OCI-LY7 (cell line): Measurements from ENCODE around the gene TWIST2. TPM values are rescaled to one million over a fixed set of nuclear protein-coding genes. Genes with fewer than 3 reads are reported as not detected.

Experiments used
- BruUV-seq: library from RNA; stranded (reverse); fragments of 400-500 nt; replicated peaks from 2 replicates; lab custom pipeline; 2021; lab: Mats Ljungman, UMichigan
- CTCF ChIA-PET: fragments of 300-600 bp; sonication (Branson Sonifier 250); formaldehyde crosslinking; loops from one replicate; lab custom pipeline; 2022; ENCODE audit warnings: antibody characterized with exemption; ENCODE audit not compliant: unreplicated experiment; lab: Charles Lee
- POLR2A ChIA-PET: fragments of 300-600 bp; sonication (Branson Sonifier 250); formaldehyde crosslinking; loops from one replicate; lab custom pipeline; 2022; ENCODE audit warnings: antibody characterized with exemption; lab: Charles Lee
- DNase-seq: peaks from one replicate; pipeline ENCODE4 v3.0.0-alpha.2; 2015; ENCODE audit warnings: low spot score
- H2AFZ ChIP-seq: fragments of 200-600 bp; sonication (generic), shearing (Covaris generic); 2 replicates; pipeline ENCODE4 v1.6.1; 2014; ENCODE audit warnings: mild to moderate bottlenecking, antibody characterized with exemption, low read length, moderate library complexity
- H3K27ac ChIP-seq: fragments of 200-600 bp; sonication (generic); 2 replicates; pipeline ENCODE4 v1.5.1; 2014; ENCODE audit warnings: mixed run types, low read depth, mild to moderate bottlenecking, moderate library complexity, low read length, inconsistent platforms; ENCODE audit not compliant: poor library complexity, severe bottlenecking
- H3K36me3 ChIP-seq: fragments of 200-600 bp; sonication (generic); 2 replicates; pipeline ENCODE4 v1.6.1; 2014; ENCODE audit warnings: mild to moderate bottlenecking, antibody characterized with exemption, low read length, moderate library complexity, mixed read lengths; ENCODE audit not compliant: insufficient read depth
- H3K4me1 ChIP-seq: fragments of 200-600 bp; sonication (generic); 2 replicates; pipeline ENCODE4 v1.5.1; 2014; ENCODE audit warnings: mild to moderate bottlenecking, low read length; ENCODE audit not compliant: insufficient read depth, poor library complexity, severe bottlenecking
- H3K4me2 ChIP-seq: fragments of 200-600 bp; sonication (generic); 2 replicates; pipeline ENCODE4 v1.6.1; 2014; ENCODE audit warnings: mild to moderate bottlenecking, low read length
- H3K4me3 ChIP-seq: fragments of 200-600 bp; sonication (generic); 2 replicates; pipeline ENCODE4 v1.5.1; 2014; ENCODE audit warnings: mild to moderate bottlenecking, low read depth, low read length; ENCODE audit not compliant: poor library complexity, severe bottlenecking
- H3K79me2 ChIP-seq: fragments of 200-600 bp; sonication (generic); 2 replicates; pipeline ENCODE4 v1.6.1; 2016; ENCODE audit warnings: low read depth, mild to moderate bottlenecking, low read length, moderate library complexity, mixed read lengths; ENCODE audit not compliant: insufficient read depth
- H3K9me2 ChIP-seq: fragments of 200-600 bp; sonication (generic); 2 replicates; pipeline ENCODE4 v1.6.1; 2016; ENCODE audit warnings: mild to moderate bottlenecking, low read length, mixed read lengths; ENCODE audit not compliant: insufficient read depth
- H3K9me3 ChIP-seq: fragments of 200-600 bp; sonication (generic); 2 replicates; pipeline ENCODE4 v1.6.1; 2014; ENCODE audit warnings: mild to moderate bottlenecking, mixed run types, low read length, mixed read lengths
- H4K20me1 ChIP-seq: fragments of 200-600 bp; sonication (generic); 2 replicates; pipeline ENCODE4 v1.6.1; 2014; ENCODE audit warnings: mild to moderate bottlenecking, antibody characterized with exemption, low read length, moderate library complexity, mixed read lengths; ENCODE audit not compliant: insufficient read depth
- CTCF ChIP-seq: fragments of 200-600 bp; sonication (generic); conservative IDR thresholded peaks from 2 replicates; pipeline ENCODE4 v1.5.1; 2014; ENCODE audit warnings: mild to moderate bottlenecking, antibody characterized with exemption, low read length, moderate library complexity, mixed read lengths
- EZH2phosphoT487 ChIP-seq: fragments of 200-600 bp; sonication (generic); IDR thresholded peaks from 2 replicates; pipeline ENCODE4 v1.6.1; 2018; ENCODE audit warnings: low read depth, borderline replicate concordance, mild to moderate bottlenecking, mixed run types, antibody characterized with exemption, low read length, moderate library complexity, mixed read lengths
- intact Hi-C: fragments of 100-400 bp; cut with micrococcal nuclease; formaldehyde crosslinking; loops from one replicate; pipeline ENCODE4 v1.10.0; 2022; ENCODE audit not compliant: unreplicated experiment
- total RNA-seq, 2 experiments: library from RNA; depleted of rRNA in 1 of 2; stranded (reverse); fragments of >200 nt in 1 of 2; shearing (Covaris generic) in 1 of 2; gene quantifications; 2 replicates each; pipeline ENCODE4 v1.2.3, GENCODE V29; 2014 to 2022

Gene TWIST2
- total RNA-seq, 2 experiments from 2014 or later: not detected

GRCh38 chr2:238939074-238939473 lies 91.2 kb downstream of the TWIST2 start:
- no TSS peak for BruUV-seq
- TF ChIP-seq EZH2phosphoT487 (no peak), CTCF (no peak)
- intact Hi-C loops: no loop called here
- Histone ChIP-seq H3K4me2 (no peak overlapping the region), H3K36me3 (no peaks in the 10 kb centered on the region), H3K79me2 (no peaks in the 10 kb centered on the region), H3K9me2 (no peaks in the 10 kb centered on the region), H3K9me3 (no peaks in the 10 kb centered on the region), H4K20me1 (no peaks in the 10 kb centered on the region), H2AFZ (no peak overlapping the region), H3K4me1 (no peaks in the 10 kb centered on the region), H3K27ac (no peak overlapping the region), H3K4me3 (no peak overlapping the region)
- ChIA-PET CTCF (no interaction called here), POLR2A (no interaction called here)
- DNase-seq: no peak

- no peak overlapping the region for H3K4me2 ChIP-seq
- ChIA-PET POLR2A (no interaction called here), CTCF (no interaction called here)
- no peaks in the 10 kb centered on the region for H3K9me3 ChIP-seq
- intact Hi-C loops: no loop called here
- H3K9me2 ChIP-seq: no peaks in the 10 kb centered on the region
- no peaks in the 10 kb centered on the region for H3K79me2 ChIP-seq
- H3K36me3 ChIP-seq: no peaks in the 10 kb centered on the region
- H4K20me1 ChIP-seq: no peaks in the 10 kb centered on the region
- no TSS peak for BruUV-seq
- no peak for DNase-seq
- H3K4me3 ChIP-seq: no peak overlapping the region
- TF ChIP-seq CTCF (no peak), EZH2phosphoT487 (no peak)
- no peak overlapping the region for H2AFZ ChIP-seq
- H3K4me1 ChIP-seq: no peaks in the 10 kb centered on the region
- no peak overlapping the region for H3K27ac ChIP-seq
These were observed 91.9 kb downstream of the TWIST2 start for GRCh38 chr2:238939521-238940403.

- no peaks in the 10 kb centered on the region for H3K36me3 ChIP-seq
- no peak overlapping the region for H3K4me3 ChIP-seq
- ChIA-PET POLR2A (no interaction called here), CTCF (no interaction called here)
- no peaks in the 10 kb centered on the region for H4K20me1 ChIP-seq
- no peaks in the 10 kb centered on the region for H3K79me2 ChIP-seq
- no peaks in the 10 kb centered on the region for H3K9me3 ChIP-seq
- no peak overlapping the region for H3K4me2 ChIP-seq
- no peak for TF ChIP-seq EZH2phosphoT487
- TF ChIP-seq CTCF: no peak
- no peak overlapping the region for H3K27ac ChIP-seq
- H3K9me2 ChIP-seq: no peaks in the 10 kb centered on the region
- no peak for DNase-seq
- H2AFZ ChIP-seq: no peak overlapping the region
- intact Hi-C loops: no loop called here
- BruUV-seq: no TSS peak
- H3K4me1 ChIP-seq: no peaks in the 10 kb centered on the region
These were observed 92.9 kb downstream of the TWIST2 start for GRCh38 chr2:238940806-238941205.
